Hepatocyte (in vitro differentiated cells): ENCODE data around the gene SCAPER.

Experiments used
- CTCF ChIP-seq: fragments of 200-600 bp; sonication (generic); IDR thresholded peaks from 2 replicates; pipeline ENCODE4 v1.5.1; 2016; ENCODE audit warnings: antibody characterized with exemption, mild to moderate bottlenecking; ENCODE audit not compliant: poor library complexity
- EZH2 ChIP-seq: fragments of 200-600 bp; sonication (generic); IDR thresholded peaks from 2 replicates; pipeline ENCODE4 v1.6.1; 2016; ENCODE audit warnings: antibody characterized with exemption, mild to moderate bottlenecking, borderline replicate concordance

- no peak for TF ChIP-seq CTCF
- TF ChIP-seq EZH2, result no peak
These were observed 371.9 kb downstream of the SCAPER start for GRCh38 chr15:76533060-76533820.
